ENCODE data around the gene GABRR3. TPM values are rescaled to one million over a fixed set of nuclear protein-coding genes. Genes with fewer than 3 reads are reported as not detected.

GABRR3 gene
- total RNA-seq, 1 donor: not detected

DNA sequence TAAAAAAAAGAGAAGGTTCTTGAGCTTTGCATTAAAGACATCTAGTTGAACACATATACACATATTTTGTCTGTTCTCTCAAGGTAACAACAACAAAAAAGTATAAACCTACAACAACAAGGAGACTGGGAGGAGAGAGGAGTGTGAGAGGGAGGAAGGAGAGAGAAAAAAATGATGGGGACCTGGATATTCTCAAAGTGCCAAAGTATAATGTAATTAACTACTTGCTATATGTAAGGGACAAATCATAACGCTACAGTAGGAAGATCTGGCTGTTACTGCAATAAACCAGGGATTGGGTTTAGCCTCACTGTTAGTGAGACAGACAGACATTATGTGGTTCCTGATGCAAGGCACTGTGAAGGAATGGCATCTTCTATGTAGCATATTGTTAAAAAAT, 14.2 kb upstream of the GABRR3 start:
- TF ChIP-seq, protein P1, sequence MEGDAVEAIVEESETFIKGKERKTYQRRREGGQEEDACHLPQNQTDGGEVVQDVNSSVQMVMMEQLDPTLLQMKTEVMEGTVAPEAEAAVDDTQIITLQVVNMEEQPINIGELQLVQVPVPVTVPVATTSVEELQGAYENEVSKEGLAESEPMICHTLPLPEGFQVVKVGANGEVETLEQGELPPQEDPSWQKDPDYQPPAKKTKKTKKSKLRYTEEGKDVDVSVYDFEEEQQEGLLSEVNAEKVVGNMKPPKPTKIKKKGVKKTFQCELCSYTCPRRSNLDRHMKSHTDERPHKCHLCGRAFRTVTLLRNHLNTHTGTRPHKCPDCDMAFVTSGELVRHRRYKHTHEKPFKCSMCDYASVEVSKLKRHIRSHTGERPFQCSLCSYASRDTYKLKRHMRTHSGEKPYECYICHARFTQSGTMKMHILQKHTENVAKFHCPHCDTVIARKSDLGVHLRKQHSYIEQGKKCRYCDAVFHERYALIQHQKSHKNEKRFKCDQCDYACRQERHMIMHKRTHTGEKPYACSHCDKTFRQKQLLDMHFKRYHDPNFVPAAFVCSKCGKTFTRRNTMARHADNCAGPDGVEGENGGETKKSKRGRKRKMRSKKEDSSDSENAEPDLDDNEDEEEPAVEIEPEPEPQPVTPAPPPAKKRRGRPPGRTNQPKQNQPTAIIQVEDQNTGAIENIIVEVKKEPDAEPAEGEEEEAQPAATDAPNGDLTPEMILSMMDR (IDR thresholded peaks at IDR 0.05; ENCODE audit: insufficient read depth, low read depth, low read length): no peak
- DNase-seq (ENCODE audit: low read depth): no peak
- no peak overlapping the region for H3K4me3 ChIP-seq (ENCODE audit: low read depth, low read length)

DNA sequence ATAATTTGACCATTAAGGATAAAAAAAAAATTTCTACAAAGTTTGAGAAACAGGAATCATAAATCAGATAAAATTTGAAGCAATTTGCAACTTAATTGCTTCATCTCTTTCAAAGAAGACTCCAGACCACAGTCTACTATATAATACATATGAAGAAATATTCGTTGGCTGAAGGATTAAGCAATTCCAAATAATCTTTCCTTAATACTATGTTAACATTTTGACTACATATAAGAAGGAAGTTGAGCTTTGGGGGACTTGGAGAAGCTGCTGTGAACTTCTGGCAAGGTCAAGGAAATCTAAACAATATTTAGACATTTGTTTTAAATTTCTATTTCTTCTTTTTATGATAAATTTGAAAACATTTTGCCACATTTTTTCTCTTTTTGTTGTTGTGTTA, 13.5 kb upstream of the GABRR3 start:
- TF ChIP-seq, protein P1 (IDR thresholded peaks at IDR 0.05; ENCODE audit: insufficient read depth, low read depth, low read length): no peak
- H3K4me3 ChIP-seq (ENCODE audit: low read depth, low read length): no peak overlapping the region
- DNase-seq (ENCODE audit: low read depth): no peak

- H3K4me3 ChIP-seq (ENCODE audit: low read depth, low read length): no peak overlapping the region
- no peak for DNase-seq (ENCODE audit: low read depth)
- TF ChIP-seq, protein P1 (IDR thresholded peaks at IDR 0.05; ENCODE audit: insufficient read depth, low read depth, low read length): no peak
These were observed 6.2 kb upstream of the GABRR3 start for GRCh38 chr3:98041350-98041749.

DNA sequence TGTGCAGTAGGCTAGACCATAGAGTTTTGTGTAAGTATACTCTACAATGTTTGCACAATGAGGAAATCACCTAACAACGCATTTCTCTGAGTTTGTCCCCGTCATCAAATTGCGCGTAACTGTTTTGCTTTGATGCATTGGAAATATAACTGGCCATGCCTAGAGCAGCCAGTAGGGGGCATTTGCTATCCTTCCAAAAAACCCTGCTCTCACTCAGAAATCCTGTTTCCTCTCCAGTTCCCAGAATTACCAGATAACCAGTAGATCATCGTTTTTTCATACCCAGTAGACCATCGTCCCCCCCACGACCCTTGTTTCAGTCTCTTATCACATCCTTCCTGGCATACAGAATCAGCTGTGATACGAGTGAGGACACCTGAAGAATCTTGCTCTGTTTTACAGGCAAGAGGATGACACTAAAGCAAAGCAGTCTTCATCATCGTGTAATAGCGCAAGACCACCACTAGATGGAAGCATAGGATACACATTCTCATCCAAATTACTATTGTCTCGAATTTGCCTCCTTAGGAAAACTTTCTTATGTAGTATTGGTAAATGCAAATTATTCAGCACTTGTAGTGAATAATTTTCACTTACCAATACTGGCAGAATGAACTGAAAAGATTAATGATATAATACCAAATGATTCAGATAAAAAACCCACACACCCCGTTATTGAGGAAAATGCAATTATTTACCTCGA, 4.4 kb upstream of the GABRR3 start:
- peak overlapping the region; percentile 59 for H3K4me3 ChIP-seq (ENCODE audit: low read depth, low read length)
- TF ChIP-seq, protein P1 (IDR thresholded peaks at IDR 0.05; ENCODE audit: insufficient read depth, low read depth, low read length): peak; percentile 82
- peak; percentile 87 for DNase-seq (ENCODE audit: low read depth)

DNA sequence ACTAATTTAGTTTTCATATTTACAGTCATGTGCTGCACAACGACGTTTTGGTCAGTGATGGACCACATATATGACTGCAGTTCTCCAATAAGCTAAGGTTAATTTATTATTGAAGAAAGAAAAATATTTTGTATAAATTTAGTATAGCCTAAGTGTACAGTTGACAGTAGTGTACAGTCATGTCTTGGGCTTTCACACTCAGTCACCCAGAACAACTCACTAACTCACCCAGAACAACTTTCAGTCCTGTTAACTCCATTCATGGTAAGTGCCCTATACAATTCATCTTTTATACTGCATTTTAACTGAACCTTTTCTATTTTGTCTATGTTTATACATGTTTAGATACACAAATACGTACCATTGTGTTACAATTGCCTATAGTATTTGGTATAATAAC, 3.8 kb upstream of the GABRR3 start:
- DNase-seq (ENCODE audit: low read depth): no peak
- no peak overlapping the region for H3K4me3 ChIP-seq (ENCODE audit: low read depth, low read length)
- TF ChIP-seq, protein P1 (IDR thresholded peaks at IDR 0.05; ENCODE audit: insufficient read depth, low read depth, low read length): no peak

- H3K4me3 ChIP-seq (ENCODE audit: low read depth, low read length): no peak overlapping the region
- DNase-seq (ENCODE audit: low read depth): peak; percentile 60
- TF ChIP-seq, protein P1 (IDR thresholded peaks at IDR 0.05; ENCODE audit: insufficient read depth, low read depth, low read length): no peak
These were observed 3.2 kb upstream of the GABRR3 start for GRCh38 chr3:98038286-98038685.

DNA sequence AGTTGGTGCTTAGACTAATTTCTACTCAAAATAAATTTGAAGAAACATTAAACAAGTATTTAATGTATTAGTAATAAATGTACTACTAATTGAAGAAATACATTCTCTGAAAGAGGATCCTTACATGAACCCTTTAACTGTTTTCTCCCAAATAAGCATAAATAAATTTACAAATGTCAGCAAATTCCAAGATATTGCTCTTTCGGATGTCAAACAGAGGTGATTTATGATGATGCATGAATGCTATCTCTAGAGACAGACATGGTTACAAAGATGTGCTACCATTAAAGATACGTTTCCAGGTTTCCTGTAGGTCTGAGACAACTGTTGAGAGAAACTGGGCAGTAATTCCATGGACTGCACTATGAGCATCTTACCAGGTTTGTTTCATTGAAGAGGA, 629 bp downstream of the GABRR3 start:
- no peak for DNase-seq (ENCODE audit: low read depth)
- no peak overlapping the region for H3K4me3 ChIP-seq (ENCODE audit: low read depth, low read length)
- TF ChIP-seq, protein P1 (IDR thresholded peaks at IDR 0.05; ENCODE audit: insufficient read depth, low read depth, low read length): no peak
